ENCODE results near the gene PHACTR1.

- no peak for TF ChIP-seq ARID3B (CRISPR knock-in tag; IDR thresholded peaks at IDR 0.05; ENCODE audit: borderline replicate concordance)
- no peak for TF ChIP-seq CTCF (IDR thresholded peaks at IDR 0.05 in 2 of 3, conservative IDR thresholded peaks at IDR 0.05 in 1 of 3; ENCODE audit: insufficient read depth in 2 of 3, low read depth in 1 of 3, low read length in 3 of 3)
Observed at GRCh38 chr6:12776291-12776690, 59.7 kb downstream of the PHACTR1 start.
